DMS 273 (cell line): ENCODE data around the gene EDDM3A.

Source experiments
- DNase-seq: peaks from one replicate; lab custom pipeline; 2025; ENCODE audit not compliant: unreplicated experiment; lab: John Stamatoyannopoulos, UW

The EDDM3A gene

DNA sequence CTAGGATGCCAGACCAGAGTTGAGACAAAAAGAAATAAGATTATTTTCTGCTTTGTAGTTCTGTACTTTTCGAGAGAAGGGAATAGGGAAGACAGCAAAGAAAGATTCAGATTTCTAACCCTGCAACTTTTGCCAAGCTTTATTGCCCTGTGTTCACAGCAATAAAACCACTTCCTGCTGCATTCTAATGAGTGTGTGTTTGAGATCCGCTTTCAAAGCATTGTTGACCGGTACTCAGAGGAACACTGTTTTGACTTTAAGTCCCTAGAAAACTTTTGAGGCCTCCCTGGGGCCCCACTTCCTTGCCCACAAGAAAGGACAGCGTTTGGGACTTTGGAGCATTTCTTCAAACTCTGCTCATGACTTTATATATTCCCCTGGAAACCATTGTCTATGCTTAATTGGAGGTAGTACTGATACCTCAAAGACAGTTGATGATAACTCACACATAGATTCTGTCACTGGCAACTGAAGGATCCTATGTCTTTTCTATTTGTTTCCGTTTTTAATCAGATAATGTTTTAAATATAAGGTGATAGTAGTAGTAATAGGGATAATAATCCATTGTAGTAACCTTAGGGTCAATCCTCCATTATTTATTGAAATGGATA is 36.7 kb downstream of the EDDM3A start:
- DNase-seq, result no peak

DNA sequence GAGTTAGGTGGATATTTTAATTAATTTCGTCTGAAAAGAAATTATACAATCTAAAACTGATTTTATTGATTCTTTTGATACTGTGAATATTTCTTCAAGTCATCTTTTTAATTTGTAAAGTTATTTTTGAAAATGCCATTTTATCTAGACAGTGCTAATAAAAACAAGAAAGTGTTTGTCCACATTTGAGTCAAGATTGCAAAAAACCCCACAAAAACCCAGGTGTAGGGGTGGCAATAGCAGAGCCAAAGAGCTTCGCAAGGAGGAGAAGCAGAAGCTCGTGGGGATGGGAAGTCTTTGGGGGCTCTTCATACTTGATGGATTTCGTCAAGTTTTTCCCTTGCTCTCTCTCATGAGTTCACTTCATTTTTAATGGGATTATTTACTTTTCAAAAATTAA is 41.3 kb downstream of the EDDM3A start:
- DNase-seq, result no peak

DNA sequence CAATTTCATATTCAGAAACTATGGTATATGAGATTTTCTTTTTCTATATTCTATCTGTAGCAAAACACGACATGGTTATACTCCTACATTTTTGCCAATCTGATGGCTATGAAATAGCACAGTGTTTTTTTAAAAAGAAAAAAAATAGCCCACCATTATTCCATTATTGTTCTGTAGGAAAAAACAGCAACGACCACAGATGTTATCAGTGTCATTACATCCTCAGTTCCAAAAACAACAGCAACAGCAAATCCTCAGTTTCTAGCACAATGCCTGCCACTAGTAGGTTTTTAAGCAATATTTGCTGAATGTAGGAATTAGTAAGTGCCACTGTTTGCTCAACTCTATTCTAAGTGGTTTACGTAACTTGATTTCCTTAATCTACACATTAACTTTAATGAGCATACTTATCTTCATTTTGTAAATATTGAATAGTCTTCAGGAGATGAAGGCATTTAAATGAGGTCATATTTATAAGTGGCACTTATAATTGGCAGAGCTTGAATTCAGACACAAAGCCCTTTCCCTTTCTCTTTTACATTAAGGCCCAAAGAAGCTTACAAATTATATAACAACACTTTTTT is 43.6 kb downstream of the EDDM3A start:
- no peak for DNase-seq

DNA sequence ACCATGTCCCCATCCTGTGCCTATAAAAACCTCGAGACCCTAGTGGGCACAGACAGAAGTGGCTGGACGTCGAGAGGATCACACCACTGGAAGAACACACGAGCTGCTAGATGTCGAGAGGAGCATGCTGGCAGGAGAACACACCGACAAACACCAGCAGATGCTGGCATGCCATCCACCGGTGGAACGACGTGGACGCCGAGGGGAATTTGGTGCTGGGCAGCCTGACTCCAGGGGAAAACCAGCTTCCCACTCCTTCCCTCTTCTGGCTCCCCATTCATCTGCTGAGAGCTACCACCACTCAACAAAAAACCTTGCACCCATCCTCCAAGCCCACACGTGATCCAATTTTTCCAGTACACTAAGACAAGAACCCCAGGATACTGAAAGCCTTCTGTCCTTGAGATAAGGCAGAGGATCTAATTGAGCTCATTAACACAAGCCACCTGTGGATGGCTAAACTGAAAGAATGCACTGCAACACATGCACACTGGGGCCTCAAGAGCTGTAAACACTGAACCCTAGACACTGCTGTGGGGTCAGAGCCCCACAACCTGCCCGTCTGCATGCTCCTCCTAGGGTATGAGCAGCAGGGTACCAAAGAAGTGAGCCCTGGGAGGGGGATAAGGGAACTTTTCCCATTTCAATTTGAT is 44.9 kb downstream of the EDDM3A start:
- DNase-seq, result no peak

DNA sequence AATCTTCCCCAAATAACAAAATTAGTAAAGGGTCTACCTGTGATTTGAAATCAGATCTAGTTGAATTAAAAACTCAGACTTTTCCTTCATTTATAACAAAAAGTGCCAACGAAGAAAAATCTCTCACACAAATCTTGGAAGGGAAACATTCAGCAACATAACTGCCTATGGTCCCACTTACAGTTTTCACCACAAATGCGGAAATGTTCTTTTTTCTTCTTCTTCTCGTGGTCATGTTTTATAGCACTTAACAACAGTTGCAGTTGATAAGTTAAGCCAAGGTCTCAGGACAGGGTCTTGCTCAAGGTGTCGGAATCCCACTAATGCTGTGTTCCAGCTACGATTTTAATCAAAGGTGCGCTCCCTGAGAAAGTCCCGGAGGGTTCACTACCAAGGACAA is 45.5 kb downstream of the EDDM3A start:
- DNase-seq, result no peak

DNA sequence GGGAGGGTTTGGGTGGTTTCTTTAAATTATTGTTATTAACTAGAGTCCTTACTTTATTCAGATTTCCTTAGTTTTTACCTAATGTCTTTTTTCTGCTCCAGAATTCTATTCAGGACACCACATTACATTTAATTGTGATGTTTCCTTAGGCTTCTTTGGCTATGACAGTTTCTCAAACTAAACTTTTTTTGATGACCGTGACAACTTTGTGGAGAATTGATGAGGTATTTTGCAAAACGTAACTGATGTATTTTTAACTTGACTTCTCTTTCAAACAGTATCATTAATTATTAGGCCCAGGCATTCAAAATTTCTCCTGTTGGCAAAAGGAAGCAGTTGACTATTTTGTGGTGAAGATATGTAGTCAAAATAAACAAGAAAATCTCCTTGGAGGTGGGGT is 45.9 kb downstream of the EDDM3A start:
- DNase-seq, result no peak

DNA sequence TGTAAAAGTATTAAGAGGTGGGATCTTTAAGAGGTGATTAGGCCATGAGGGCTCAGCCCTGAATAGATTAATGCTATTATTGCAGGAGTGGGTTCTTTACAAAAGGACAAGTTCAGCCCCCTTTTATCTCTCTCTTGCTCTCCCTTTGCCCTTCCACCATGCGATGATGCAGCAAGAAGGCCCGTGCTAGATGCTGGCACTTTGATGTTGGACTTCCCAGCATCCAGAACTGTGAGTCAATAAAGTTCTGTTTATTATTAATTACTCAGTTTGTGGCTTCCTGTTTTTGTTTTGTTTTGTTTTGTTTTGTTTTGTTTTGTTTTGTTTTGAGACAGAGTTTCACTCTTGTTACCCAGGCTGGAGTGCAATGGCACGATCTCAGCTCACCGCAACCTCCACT is 46.9 kb downstream of the EDDM3A start:
- DNase-seq, result no peak

DNA sequence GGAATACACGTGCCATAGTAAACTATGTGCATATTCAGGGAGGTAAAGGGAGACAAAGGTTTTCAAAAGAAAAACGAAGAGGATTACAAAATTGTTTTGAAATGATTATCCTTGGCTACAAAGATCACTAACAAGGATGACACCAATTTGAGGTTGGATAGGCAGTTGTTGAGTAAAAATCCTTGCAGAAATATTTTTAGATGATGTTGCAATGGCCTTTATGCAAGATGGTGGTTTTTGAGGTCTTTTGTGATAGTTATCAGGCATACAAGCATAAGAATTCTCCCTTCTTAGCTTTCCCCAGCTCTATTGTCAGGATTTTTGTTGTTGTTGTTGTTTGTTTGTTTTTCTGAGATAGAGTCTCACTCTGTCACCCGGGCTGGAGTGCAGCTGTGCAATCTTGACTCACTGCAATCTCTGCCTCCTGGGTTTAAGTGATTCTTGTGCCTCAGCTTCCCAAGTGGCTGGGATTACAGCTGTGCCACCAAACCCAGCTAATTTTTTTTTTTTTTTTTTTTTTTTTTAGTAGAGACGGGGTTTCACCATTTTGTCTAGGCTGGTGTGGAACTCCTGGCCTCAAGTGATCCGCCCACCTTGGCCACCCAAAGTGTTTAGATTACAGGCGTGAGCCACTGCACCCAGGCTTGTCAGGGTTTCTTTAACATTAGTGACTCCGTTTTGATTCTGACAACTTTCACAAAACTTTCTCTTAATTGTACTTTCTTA is 49.1 kb downstream of the EDDM3A start:
- no peak for DNase-seq

DNA sequence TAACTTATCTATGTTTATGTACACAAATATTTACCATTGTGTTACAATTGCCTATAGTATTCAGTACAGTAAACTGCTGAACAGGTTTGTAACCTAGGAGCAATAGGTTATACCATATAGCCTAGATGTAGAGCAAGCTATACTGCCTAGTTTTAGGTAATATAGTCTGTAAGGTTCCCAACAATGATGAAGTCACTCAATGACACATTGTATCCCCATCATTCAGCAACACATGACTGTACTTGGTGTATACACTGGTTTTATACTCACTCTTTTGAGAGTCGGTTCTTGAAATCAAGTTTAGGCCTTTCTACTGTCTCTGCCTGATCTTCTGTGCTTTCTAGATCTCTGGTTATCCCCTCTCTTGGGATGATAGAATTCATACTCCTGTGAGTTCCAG is 51.5 kb downstream of the EDDM3A start:
- no peak for DNase-seq
